Measurements from ENCODE around the gene RPS6KB2. TPM values are rescaled to one million over a fixed set of nuclear protein-coding genes. Genes with fewer than 3 reads are reported as not detected.

Gene RPS6KB2
- total RNA-seq, 4 donors from 2014 or later = 36.9 to 69.3 (median 47.1) TPM

DNA sequence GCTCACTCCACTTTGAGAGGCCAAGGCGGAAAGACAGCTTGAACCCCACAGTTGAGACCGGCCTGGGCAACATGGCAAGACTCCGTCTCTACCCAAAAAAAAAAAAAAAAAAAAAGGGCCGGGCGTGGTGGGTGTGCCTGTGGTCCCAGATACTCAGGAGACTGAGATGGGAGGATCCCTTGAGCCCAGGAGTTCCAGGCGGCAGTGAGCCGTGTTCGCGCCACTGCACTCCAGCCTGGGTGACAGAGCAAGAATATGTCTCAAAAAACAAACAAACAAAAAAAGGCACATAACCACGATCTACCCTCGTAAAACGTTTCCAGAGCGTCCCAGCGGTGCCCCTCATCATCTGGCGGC lies 37.4 kb upstream of the RPS6KB2 start:
- H3K4me3 ChIP-seq = peak overlapping the region; percentile 55 to 94 (median 88)
- H3K4me1 ChIP-seq = peaks cover 0 to 34% (median 14%) of the 10 kb centered on the region in 4 donors
- WGBS, 2 donors = 12 to 13% methylated on average over 15 of the region's 15 CpGs
- peaks cover 0 to 26% (median 0%) of the 10 kb centered on the region in 3 donors for H3K36me3 ChIP-seq
- H3K9me3 ChIP-seq = no peaks in the 10 kb centered on the region
- H3K27me3 ChIP-seq = no peaks in the 10 kb centered on the region
- TF ChIP-seq POLR2A (IDR thresholded peaks at IDR 0.05) (no peak), EP300 (IDR thresholded peaks at IDR 0.05) (no peak), CTCF (IDR thresholded peaks at IDR 0.05) (no peak)
- no peak for DNase-seq (ENCODE audit: low spot score in 2 of 2)
- H3K27ac ChIP-seq = peak overlapping the region; percentile 18 to 90 (median 81)

GRCh38 chr11:67391304-67392182 lies 36.8 kb upstream of the RPS6KB2 start, which contains the start of gene RAD9A:
Gene RAD9A (plus strand): TSS chr11:67391986. CDS start chr11:67392045, 59 bp downstream.
- 1 to 3% methylated on average over 26 to 38 of the region's 75 CpGs for WGBS, 2 donors
- Histone ChIP-seq H3K27me3 (no peaks in the 10 kb centered on the region), H3K4me1 (peaks cover 0 to 35% (median 14%) of the 10 kb centered on the region in 4 donors), H3K36me3 (peaks cover 0 to 32% (median 0%) of the 10 kb centered on the region in 3 donors), H3K9me3 (no peaks in the 10 kb centered on the region), H3K4me3 (peak within 1 kb of the TSS; percentile 55 to 94 (median 88)), H3K27ac (peak within 1 kb of the TSS; percentile 18 to 90 (median 81))
- peak; percentile 89 to 94 for TF ChIP-seq EP300 (IDR thresholded peaks at IDR 0.05)
- peak; percentile 35 to 53 for TF ChIP-seq POLR2A (IDR thresholded peaks at IDR 0.05)
- TF ChIP-seq CTCF (IDR thresholded peaks at IDR 0.05) = peak in 2 of 5 experiments; percentile 31 to 34
- peak; percentile 93 to 96 for DNase-seq (ENCODE audit: low spot score in 2 of 2)

- DNase-seq (ENCODE audit: low spot score in 2 of 2) = no peak
- H3K36me3 ChIP-seq = peaks cover 0 to 39% (median under 1%) of the 10 kb centered on the region in 3 donors
- H3K27me3 ChIP-seq = no peaks in the 10 kb centered on the region
- H3K27ac ChIP-seq = peak overlapping the region in 3 of 4 donors; percentile 80 to 90 (median 82)
- H3K4me3 ChIP-seq = peak overlapping the region; percentile 55 to 94 (median 88)
- TF ChIP-seq EP300 (IDR thresholded peaks at IDR 0.05) = no peak
- no peak for TF ChIP-seq POLR2A (IDR thresholded peaks at IDR 0.05)
- no peak for TF ChIP-seq CTCF (IDR thresholded peaks at IDR 0.05)
- H3K4me1 ChIP-seq = peaks cover 0 to 42% (median 17%) of the 10 kb centered on the region in 4 donors
- WGBS, 2 donors = 8 to 27% methylated on average over 14 to 31 of the region's 31 CpGs
- H3K9me3 ChIP-seq = no peaks in the 10 kb centered on the region
Measured at GRCh38 chr11:67392183-67392715, 36.0 kb upstream of the RPS6KB2 start.

DNA sequence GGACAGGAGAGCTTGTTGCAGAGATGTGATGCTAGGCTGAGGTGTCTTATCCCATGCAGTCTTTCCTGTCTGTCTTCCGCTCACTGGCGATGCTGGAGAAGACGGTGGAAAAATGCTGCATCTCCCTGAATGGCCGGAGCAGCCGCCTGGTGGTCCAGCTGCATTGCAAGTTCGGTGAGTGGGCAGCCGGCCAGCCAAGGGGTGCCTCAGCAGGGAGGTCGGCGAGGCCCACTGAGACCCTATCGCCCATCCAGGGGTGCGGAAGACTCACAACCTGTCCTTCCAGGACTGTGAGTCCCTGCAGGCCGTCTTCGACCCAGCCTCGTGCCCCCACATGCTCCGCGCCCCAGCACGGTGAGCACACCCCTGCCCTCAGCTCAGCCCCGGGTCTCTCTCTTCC lies 34.9 kb upstream of the RPS6KB2 start:
- TF ChIP-seq CTCF (IDR thresholded peaks at IDR 0.05) = no peak
- no peak for TF ChIP-seq POLR2A (IDR thresholded peaks at IDR 0.05)
- H3K4me1 ChIP-seq = peaks cover 0 to 50% (median 18%) of the 10 kb centered on the region in 4 donors
- DNase-seq (ENCODE audit: low spot score in 2 of 2) = no peak
- no peaks in the 10 kb centered on the region for H3K27me3 ChIP-seq
- peaks cover 0 to 51% (median 10%) of the 10 kb centered on the region in 3 donors for H3K36me3 ChIP-seq
- no peaks in the 10 kb centered on the region for H3K9me3 ChIP-seq
- WGBS, 2 donors = 86 to 93% methylated on average over 15 to 18 of the region's 18 CpGs
- H3K27ac ChIP-seq = no peak overlapping the region
- no peak overlapping the region for H3K4me3 ChIP-seq

- no peak for TF ChIP-seq CTCF (IDR thresholded peaks at IDR 0.05)
- no peak for TF ChIP-seq EP300 (IDR thresholded peaks at IDR 0.05)
- no peak for TF ChIP-seq POLR2A (IDR thresholded peaks at IDR 0.05)
- H3K27ac ChIP-seq = no peak overlapping the region
- H3K4me3 ChIP-seq = no peak overlapping the region
- WGBS, 2 donors = 72 to 73% methylated on average over 5 of the region's 5 CpGs
- peaks cover 0 to 56% (median 16%) of the 10 kb centered on the region in 3 donors for H3K36me3 ChIP-seq
- no peaks in the 10 kb centered on the region for H3K27me3 ChIP-seq
- no peak for DNase-seq (ENCODE audit: low spot score in 2 of 2)
- H3K4me1 ChIP-seq = peaks cover 0 to 55% (median 18%) of the 10 kb centered on the region in 4 donors
- no peaks in the 10 kb centered on the region for H3K9me3 ChIP-seq
Measured at GRCh38 chr11:67393990-67394389, 34.3 kb upstream of the RPS6KB2 start.
